Testis (tissue), 2 donors: ENCODE data around the gene SH3GL2.

Experiments used
- CTCF ChIP-seq, 3 experiments: fragments of 450-650 bp in 2 of 3; fragments of 200-600 bp in 1 of 3; sonication (generic) in 1 of 3; IDR thresholded peaks; one replicate each; pipeline ENCODE4 v1.5.1; 2016 to 2019; ENCODE audit warnings: antibody characterized with exemption in 3 of 3, mild to moderate bottlenecking in 2 of 3, moderate library complexity in 1 of 3
- POLR2A ChIP-seq: fragments of 450-650 bp; IDR thresholded peaks from one replicate; pipeline ENCODE4 v1.6.1; 2017; ENCODE audit warnings: antibody characterized with exemption, mild to moderate bottlenecking, moderate library complexity

GRCh38 chr9:17551023-17551422, 27.8 kb upstream of the SH3GL2 start:
- no peak for TF ChIP-seq POLR2A
- no peak for TF ChIP-seq CTCF (IDR thresholded peaks at IDR 0.05)
